Measurements from ENCODE around the gene PPP1R8.

PPP1R8 gene

GRCh38 chr1:27873671-27874384 lies 43.2 kb downstream of the PPP1R8 start:
- TF ChIP-seq FOXK2 (IDR thresholded peaks at IDR 0.05) (no peak), TARDBP (IDR thresholded peaks at IDR 0.05) (no peak), FOXM1 (IDR thresholded peaks at IDR 0.05; ENCODE audit: borderline replicate concordance) (no peak), ZNF384 (IDR thresholded peaks at IDR 0.05) (no peak), NFRKB (IDR thresholded peaks at IDR 0.05) (no peak), LEF1 (IDR thresholded peaks at IDR 0.05; ENCODE audit: borderline replicate concordance) (no peak), L3MBTL2 (conservative IDR thresholded peaks at IDR 0.05) (no peak), ARNT (IDR thresholded peaks at IDR 0.05) (no peak), HDGF (IDR thresholded peaks at IDR 0.05; ENCODE audit: borderline replicate concordance) (no peak), FOXA1 (IDR thresholded peaks at IDR 0.05) (no peak), ELF4 (IDR thresholded peaks at IDR 0.05) (no peak), SUZ12 (IDR thresholded peaks at IDR 0.05) (no peak), BHLHE40 (IDR thresholded peaks at IDR 0.05; ENCODE audit: borderline replicate concordance) (no peak), CTBP1 (IDR thresholded peaks at IDR 0.05; ENCODE audit: borderline replicate concordance) (no peak), SP1 (IDR thresholded peaks at IDR 0.05) (no peak), PKNOX1 (IDR thresholded peaks at IDR 0.05) (no peak)
- CTCF ChIA-PET = no interaction called here
- DNase-seq (ENCODE audit: extremely low spot score) = no peak
- POLR2A ChIA-PET = no interaction called here

GRCh38 chr1:27876341-27877114 lies 45.9 kb downstream of the PPP1R8 start:
- no peak for TF ChIP-seq L3MBTL2 (conservative IDR thresholded peaks at IDR 0.05)
- TF ChIP-seq FOXA1 (IDR thresholded peaks at IDR 0.05) = no peak
- TF ChIP-seq ELF4 (IDR thresholded peaks at IDR 0.05) = no peak
- TF ChIP-seq FOXM1 (IDR thresholded peaks at IDR 0.05; ENCODE audit: borderline replicate concordance) = no peak
- no peak for TF ChIP-seq BHLHE40 (IDR thresholded peaks at IDR 0.05; ENCODE audit: borderline replicate concordance)
- TF ChIP-seq TARDBP (IDR thresholded peaks at IDR 0.05) = no peak
- TF ChIP-seq PKNOX1 (IDR thresholded peaks at IDR 0.05) = no peak
- TF ChIP-seq ZNF384 (IDR thresholded peaks at IDR 0.05) = no peak
- TF ChIP-seq FOXK2 (IDR thresholded peaks at IDR 0.05) = no peak
- no peak for TF ChIP-seq LEF1 (IDR thresholded peaks at IDR 0.05; ENCODE audit: borderline replicate concordance)
- no peak for TF ChIP-seq CTBP1 (IDR thresholded peaks at IDR 0.05; ENCODE audit: borderline replicate concordance)
- TF ChIP-seq ARNT (IDR thresholded peaks at IDR 0.05) = no peak
- no peak for TF ChIP-seq SP1 (IDR thresholded peaks at IDR 0.05)
- TF ChIP-seq NFRKB (IDR thresholded peaks at IDR 0.05) = no peak
- no peak for TF ChIP-seq SUZ12 (IDR thresholded peaks at IDR 0.05)
- no peak for TF ChIP-seq HDGF (IDR thresholded peaks at IDR 0.05; ENCODE audit: borderline replicate concordance)
- no peak for DNase-seq (ENCODE audit: extremely low spot score)
- POLR2A ChIA-PET = no interaction called here
- CTCF ChIA-PET = interaction anchor here (0.6 to 0.9 kb wide), 2 partner anchors 19 to 1521 kb away, joined by 3 read pairs; no protein-coding TSS in a partner anchor

DNA sequence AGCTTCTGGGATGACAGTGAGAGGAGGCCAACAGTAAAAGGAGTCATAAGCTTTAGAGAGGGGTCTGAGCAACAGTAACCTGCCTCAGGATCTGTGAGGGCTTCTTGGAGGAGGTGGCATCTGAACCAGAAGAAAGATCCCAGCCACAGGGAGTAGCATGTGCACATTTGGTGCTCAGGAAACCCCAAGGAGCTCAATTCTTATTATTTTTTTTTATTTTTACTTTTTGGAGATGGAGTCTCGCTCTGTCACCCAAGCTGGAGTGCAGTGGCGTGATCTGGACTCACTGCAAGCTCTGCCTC lies 46.5 kb downstream of the PPP1R8 start:
- DNase-seq (ENCODE audit: extremely low spot score) = no peak
- POLR2A ChIA-PET = interaction anchor here (0.9 kb wide), 1 partner anchor 705 kb away, joined by 3 read pairs; no protein-coding TSS in a partner anchor
- CTCF ChIA-PET = interaction anchor here (0.6 to 0.9 kb wide), 2 partner anchors 19 to 1520 kb away, joined by 3 read pairs; no protein-coding TSS in a partner anchor
- TF ChIP-seq ARNT (IDR thresholded peaks at IDR 0.05) (no peak), CTBP1 (IDR thresholded peaks at IDR 0.05; ENCODE audit: borderline replicate concordance) (no peak)

- CTCF ChIA-PET = no interaction called here
Measured at GRCh38 chr1:27878039-27878438, 47.5 kb downstream of the PPP1R8 start.

DNA sequence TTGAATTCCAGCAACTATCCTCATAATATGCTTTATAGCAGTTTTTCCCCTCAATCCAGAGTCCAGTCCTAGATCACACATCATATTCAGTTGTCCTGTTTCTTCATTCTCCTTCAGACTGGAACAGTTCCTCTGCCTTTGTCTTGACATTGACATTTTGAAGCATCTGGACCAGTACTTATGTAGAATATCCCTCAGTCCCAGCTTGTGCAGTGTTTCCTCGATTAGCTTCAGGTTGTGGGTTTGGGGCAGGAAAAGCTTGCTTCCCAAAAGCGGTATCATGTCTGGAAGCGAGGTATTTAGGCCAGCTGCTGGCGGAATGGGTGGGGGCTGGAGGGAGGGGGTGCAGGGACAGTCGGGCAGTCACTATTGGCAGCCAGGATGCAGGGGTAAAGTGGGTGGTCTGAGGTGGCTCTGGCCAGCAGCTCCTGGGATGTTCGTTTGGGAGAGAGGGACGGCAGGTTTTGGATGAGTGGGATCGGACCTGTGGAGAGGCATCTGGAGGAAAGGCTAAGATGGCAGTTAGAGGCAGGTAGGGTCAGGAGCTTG lies 48.3 kb downstream of the PPP1R8 start:
- DNase-seq (ENCODE audit: extremely low spot score) = no peak
- CTCF ChIA-PET = interaction anchor here (0.6 kb wide), 1 partner anchor 371 kb away, joined by 3 read pairs; no protein-coding TSS in a partner anchor
- POLR2A ChIA-PET = interaction anchor here (1.2 kb wide), 1 partner anchor 81 kb away, joined by 3 read pairs; the partner anchor contains the start of gene XKR8
- no peak for TF ChIP-seq LEF1 (IDR thresholded peaks at IDR 0.05; ENCODE audit: borderline replicate concordance)
- no peak for TF ChIP-seq TARDBP (IDR thresholded peaks at IDR 0.05)
- no peak for TF ChIP-seq ELF4 (IDR thresholded peaks at IDR 0.05)
- TF ChIP-seq ZNF384 (IDR thresholded peaks at IDR 0.05) = no peak
- TF ChIP-seq SUZ12 (IDR thresholded peaks at IDR 0.05) = no peak
- TF ChIP-seq FOXA1 (IDR thresholded peaks at IDR 0.05) = no peak
- TF ChIP-seq BHLHE40 (IDR thresholded peaks at IDR 0.05; ENCODE audit: borderline replicate concordance) = no peak
- no peak for TF ChIP-seq PKNOX1 (IDR thresholded peaks at IDR 0.05)
- no peak for TF ChIP-seq CTBP1 (IDR thresholded peaks at IDR 0.05; ENCODE audit: borderline replicate concordance)
- no peak for TF ChIP-seq L3MBTL2 (conservative IDR thresholded peaks at IDR 0.05)
- no peak for TF ChIP-seq HDGF (IDR thresholded peaks at IDR 0.05; ENCODE audit: borderline replicate concordance)
- TF ChIP-seq FOXM1 (IDR thresholded peaks at IDR 0.05; ENCODE audit: borderline replicate concordance) = no peak
- no peak for TF ChIP-seq FOXK2 (IDR thresholded peaks at IDR 0.05)
- TF ChIP-seq NFRKB (IDR thresholded peaks at IDR 0.05) = no peak
- no peak for TF ChIP-seq ARNT (IDR thresholded peaks at IDR 0.05)
- no peak for TF ChIP-seq SP1 (IDR thresholded peaks at IDR 0.05)

More at GRCh38 chr1:27878039-27878438, 47.5 kb downstream of the PPP1R8 start:
- POLR2A ChIA-PET = no interaction called here
- TF ChIP-seq NFRKB (IDR thresholded peaks at IDR 0.05) = no peak
- no peak for TF ChIP-seq PKNOX1 (IDR thresholded peaks at IDR 0.05)
- no peak for TF ChIP-seq HDGF (IDR thresholded peaks at IDR 0.05; ENCODE audit: borderline replicate concordance)
- TF ChIP-seq ZNF384 (IDR thresholded peaks at IDR 0.05) = no peak
- TF ChIP-seq CTBP1 (IDR thresholded peaks at IDR 0.05; ENCODE audit: borderline replicate concordance) = no peak
- TF ChIP-seq SP1 (IDR thresholded peaks at IDR 0.05) = no peak
- TF ChIP-seq L3MBTL2 (conservative IDR thresholded peaks at IDR 0.05) = no peak
- no peak for TF ChIP-seq BHLHE40 (IDR thresholded peaks at IDR 0.05; ENCODE audit: borderline replicate concordance)
- TF ChIP-seq SUZ12 (IDR thresholded peaks at IDR 0.05) = no peak
- no peak for DNase-seq (ENCODE audit: extremely low spot score)
